AG04450 (cell line): ENCODE measurements around the gene ZNF605. TPM values are rescaled to one million over a fixed set of nuclear protein-coding genes. Genes with fewer than 3 reads are reported as not detected.

Source experiments
- CTCF ChIA-PET: fragments of 300-600, 350-600 bp; formaldehyde crosslinking; extraction: SDS; loops from one replicate; lab custom pipeline; 2022; ENCODE audit warnings: antibody characterized with exemption, inconsistent platforms; lab: Charles Lee
- POLR2A ChIA-PET: fragments of 350-600 bp; formaldehyde crosslinking; extraction: SDS; loops from one replicate; lab custom pipeline; 2021; ENCODE audit warnings: antibody characterized with exemption, inconsistent platforms; lab: Yijun Ruan, JAX
- DNase-seq: peaks from one replicate; pipeline ENCODE4 v3.0.0-alpha.2; 2011; ENCODE audit warnings: low read depth, low spot score
- H3K27ac ChIP-seq: one replicate; pipeline ENCODE4 v1.5.1; 2012; ENCODE audit warnings: low read depth, low read length, control low read depth
- H3K27me3 ChIP-seq: one replicate; pipeline ENCODE4 v1.6.0; 2012; ENCODE audit warnings: low read length; ENCODE audit not compliant: control insufficient read depth, insufficient read depth
- H3K4me3 ChIP-seq: 2 replicates; pipeline ENCODE4 v1.5.1; 2011; ENCODE audit warnings: mild to moderate bottlenecking, low read depth, low read length, control low read depth
- H3K9me3 ChIP-seq: 2 replicates; pipeline ENCODE4 v1.5.1; 2012; ENCODE audit warnings: low read length; ENCODE audit not compliant: control insufficient read depth, insufficient read depth
- CTCF ChIP-seq: IDR thresholded peaks from 2 replicates; pipeline ENCODE4 v1.5.1; 2011; ENCODE audit warnings: low read depth, low read length, control low read depth, inconsistent platforms
- polyA minus RNA-seq: library from RNA; depleted of rRNA, polyadenylated mRNA; stranded (reverse); fragments of >200 nt; gene quantifications from 2 replicates; pipeline ENCODE4 v1.2.3, GENCODE V29; 2011; rRNA and poly(A)+ RNA removed
- polyA plus RNA-seq: library from polyadenylated mRNA; depleted of rRNA; stranded (reverse); fragments of >200 nt; gene quantifications from 2 replicates; pipeline ENCODE4 v1.2.3, GENCODE V29; 2011; rRNA removed

ZNF605 gene
- polyA plus RNA-seq: 8.7 and 13.6 TPM in 2 replicates
- 6.9 and 7.9 TPM in 2 replicates for polyA minus RNA-seq

- CTCF ChIA-PET: no interaction called here
- TF ChIP-seq CTCF: no peak
- Histone ChIP-seq H3K9me3 (peaks cover 74% of the 10 kb centered on the region), H3K4me3 (peak within 1 kb of the TSS; percentile 79), H3K27me3 (no peaks in the 10 kb centered on the region), H3K27ac (peak within 1 kb of the TSS; percentile 95)
- DNase-seq: peak; percentile 58
- POLR2A ChIA-PET: no interaction called here
Measured at GRCh38 chr12:132956011-132956788, at the start of gene ZNF605. Gene ZNF605, minus strand, starts transcription at chr12:132956306. Its CDS starts 10,671 bp downstream, at chr12:132945635.

GRCh38 chr12:132998741-132999140 is 42.6 kb upstream of the ZNF605 start:
- H3K4me3 ChIP-seq: no peak overlapping the region
- H3K9me3 ChIP-seq: peaks cover 78% of the 10 kb centered on the region
- no peak overlapping the region for H3K27ac ChIP-seq
- ChIA-PET CTCF (no interaction called here), POLR2A (no interaction called here)
- H3K27me3 ChIP-seq: no peaks in the 10 kb centered on the region
- no peak for TF ChIP-seq CTCF
- DNase-seq: no peak

- CTCF ChIA-PET: interaction anchor here (0.7 to 1.4 kb wide), 3 partner anchors 11 to 194 kb away, joined by 4 to 6 read pairs (median 4); no protein-coding TSS in a partner anchor
- Histone ChIP-seq H3K4me3 (peak overlapping the region; percentile 99), H3K27ac (peak overlapping the region; percentile 72), H3K9me3 (peaks cover 32% of the 10 kb centered on the region), H3K27me3 (no peaks in the 10 kb centered on the region)
- DNase-seq: no peak
- POLR2A ChIA-PET: interaction anchor here (0.8 to 1.6 kb wide), 4 partner anchors 51 to 194 kb away, joined by 3 to 7 read pairs (median 5); partner anchors contain the start of genes CHFR, ZNF268 and ZNF84
- no peak for TF ChIP-seq CTCF
Measured at GRCh38 chr12:132986885-132987225, 30.7 kb upstream of the ZNF605 start.

- peak within 1 kb of the TSS; percentile 81 for H3K27ac ChIP-seq
- peaks cover 25% of the 10 kb centered on the region for H3K9me3 ChIP-seq
- no peaks in the 10 kb centered on the region for H3K27me3 ChIP-seq
- POLR2A ChIA-PET: interaction anchor here (0.8 to 1.6 kb wide), 4 partner anchors 51 to 195 kb away, joined by 3 to 7 read pairs (median 5); partner anchors contain the start of genes CHFR, ZNF268 and ZNF84
- TF ChIP-seq CTCF: no peak
- CTCF ChIA-PET: interaction anchor here (0.7 to 1.4 kb wide), 3 partner anchors 11 to 194 kb away, joined by 4 to 6 read pairs (median 4); no protein-coding TSS in a partner anchor
- peak; percentile 74 for DNase-seq
- peak within 1 kb of the TSS; percentile 99 for H3K4me3 ChIP-seq
Measured at GRCh38 chr12:132986001-132986884, 30.1 kb upstream of the ZNF605 start, which contains the start of gene ZNF26. Gene ZNF26, plus strand, starts transcription at chr12:132986367. Its CDS starts 474 bp downstream, at chr12:132986841.
